GM21423 (cell line): ENCODE measurements around the gene PLPPR1.
"Not testable (repeated sequence)": the region's sequence is repeated elsewhere in the genome, so short reads cannot be mapped to it uniquely, and the experiment has no call there.

Source experiments
- ATAC-seq: cut with Tn5 transposase; IDR thresholded peaks from one replicate; pipeline ENCODE4 v1.9.1; 2021; ENCODE audit warnings: mild to moderate bottlenecking, moderate library complexity; ENCODE audit not compliant: unreplicated experiment

PLPPR1 gene

GRCh38 chr9:101119206-101119819 lies 90.8 kb downstream of the PLPPR1 start:
- peak; percentile 84 for ATAC-seq

GRCh38 chr9:101121836-101122399 lies 93.4 kb downstream of the PLPPR1 start:
- no peak for ATAC-seq

GRCh38 chr9:101126556-101126955 lies 98.0 kb downstream of the PLPPR1 start:
- ATAC-seq: peak; percentile 67

GRCh38 chr9:101127369-101127768 lies 98.8 kb downstream of the PLPPR1 start:
- not testable (repeated sequence) for ATAC-seq

- ATAC-seq: no peak
These were observed 100.1 kb downstream of the PLPPR1 start for GRCh38 chr9:101128623-101129022.

- ATAC-seq: no peak
These were observed 101.5 kb downstream of the PLPPR1 start for GRCh38 chr9:101130054-101130453.

- ATAC-seq: no peak
These were observed 102.8 kb downstream of the PLPPR1 start for GRCh38 chr9:101131326-101131725.

- no peak for ATAC-seq
These were observed 104.3 kb downstream of the PLPPR1 start for GRCh38 chr9:101132801-101133200.

GRCh38 chr9:101138509-101138908 lies 110.0 kb downstream of the PLPPR1 start:
- ATAC-seq: no peak

- no peak for ATAC-seq
These were observed 110.6 kb downstream of the PLPPR1 start for GRCh38 chr9:101139082-101139481.

GRCh38 chr9:101140764-101141163 lies 112.2 kb downstream of the PLPPR1 start:
- ATAC-seq: no peak

GRCh38 chr9:101146508-101146907 lies 118.0 kb downstream of the PLPPR1 start:
- ATAC-seq: no peak

GRCh38 chr9:101148344-101148743 lies 119.8 kb downstream of the PLPPR1 start:
- no peak for ATAC-seq

- ATAC-seq: no peak
These were observed 129.8 kb downstream of the PLPPR1 start for GRCh38 chr9:101158361-101158760.

- ATAC-seq: no peak
These were observed 133.7 kb downstream of the PLPPR1 start for GRCh38 chr9:101162231-101162630.

- no peak for ATAC-seq
These were observed 136.6 kb downstream of the PLPPR1 start for GRCh38 chr9:101165131-101165530.

- no peak for ATAC-seq
These were observed 139.1 kb downstream of the PLPPR1 start for GRCh38 chr9:101167490-101168134.

GRCh38 chr9:101172616-101173015 lies 144.1 kb downstream of the PLPPR1 start:
- no peak for ATAC-seq

- ATAC-seq: no peak
These were observed 145.4 kb downstream of the PLPPR1 start for GRCh38 chr9:101173907-101174306.

- ATAC-seq: no peak
These were observed 147.9 kb downstream of the PLPPR1 start for GRCh38 chr9:101176384-101176783.

- ATAC-seq: no peak
These were observed 156.3 kb downstream of the PLPPR1 start for GRCh38 chr9:101184813-101185278.

- ATAC-seq: no peak
These were observed 163.2 kb downstream of the PLPPR1 start for GRCh38 chr9:101191723-101192122.
